Measurements from ENCODE around the gene C1QTNF9. TPM values are rescaled to one million over a fixed set of nuclear protein-coding genes. Genes with fewer than 3 reads are reported as not detected.

The C1QTNF9 gene
- total and polyA plus RNA-seq, 4 donors = 0.03 to 0.28 (median 0.20) TPM; not detected in 1

DNA sequence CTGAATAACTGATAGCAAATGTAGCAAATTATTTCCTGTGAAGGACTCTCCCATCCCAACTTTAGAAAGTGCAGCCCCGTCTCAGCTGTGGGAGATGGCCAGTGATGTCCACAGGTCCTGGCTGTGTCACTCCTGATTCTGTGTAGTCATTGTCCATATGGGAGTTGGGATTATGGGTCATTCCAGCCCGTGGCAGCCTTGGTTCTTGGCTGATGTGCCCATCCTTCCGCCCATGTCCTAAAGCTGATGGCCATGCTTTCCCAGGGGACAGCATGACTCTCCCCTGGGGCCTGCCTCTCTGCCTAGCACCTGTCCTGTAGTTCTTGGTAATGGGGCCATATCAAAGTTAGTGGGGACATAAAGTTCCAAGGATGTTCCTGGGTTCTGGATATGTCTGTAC, 43.9 kb upstream of the C1QTNF9 start:
- DNase-seq (no peak), ATAC-seq (ENCODE audit: insufficient read depth, low FRiP score) (no peak)
- Histone ChIP-seq H3K4me1 (ENCODE audit: control insufficient read depth in 5 of 5, insufficient read depth in 5 of 5, low read length in 5 of 5) (peaks cover 2 to 24% (median 5%) of the 10 kb centered on the region in 5 donors), H3K9ac (ENCODE audit: insufficient read depth in 1 of 2, low read length in 2 of 2) (no peak overlapping the region), H3K9me3 (ENCODE audit: control insufficient read depth in 4 of 4, insufficient read depth in 3 of 4, low read length in 3 of 4) (no peaks in the 10 kb centered on the region), H3K4me3 (no peak overlapping the region), H3K27ac (ENCODE audit: low read depth in 1 of 2, low read length in 1 of 2) (no peak overlapping the region), H3K36me3 (ENCODE audit: control insufficient read depth in 4 of 4, insufficient read depth in 4 of 4, low read length in 4 of 4) (no peaks in the 10 kb centered on the region), H3K27me3 (ENCODE audit: control insufficient read depth in 3 of 3, insufficient read depth in 3 of 3, low read length in 2 of 3) (no peaks in the 10 kb centered on the region)
- TF ChIP-seq, protein P1, sequence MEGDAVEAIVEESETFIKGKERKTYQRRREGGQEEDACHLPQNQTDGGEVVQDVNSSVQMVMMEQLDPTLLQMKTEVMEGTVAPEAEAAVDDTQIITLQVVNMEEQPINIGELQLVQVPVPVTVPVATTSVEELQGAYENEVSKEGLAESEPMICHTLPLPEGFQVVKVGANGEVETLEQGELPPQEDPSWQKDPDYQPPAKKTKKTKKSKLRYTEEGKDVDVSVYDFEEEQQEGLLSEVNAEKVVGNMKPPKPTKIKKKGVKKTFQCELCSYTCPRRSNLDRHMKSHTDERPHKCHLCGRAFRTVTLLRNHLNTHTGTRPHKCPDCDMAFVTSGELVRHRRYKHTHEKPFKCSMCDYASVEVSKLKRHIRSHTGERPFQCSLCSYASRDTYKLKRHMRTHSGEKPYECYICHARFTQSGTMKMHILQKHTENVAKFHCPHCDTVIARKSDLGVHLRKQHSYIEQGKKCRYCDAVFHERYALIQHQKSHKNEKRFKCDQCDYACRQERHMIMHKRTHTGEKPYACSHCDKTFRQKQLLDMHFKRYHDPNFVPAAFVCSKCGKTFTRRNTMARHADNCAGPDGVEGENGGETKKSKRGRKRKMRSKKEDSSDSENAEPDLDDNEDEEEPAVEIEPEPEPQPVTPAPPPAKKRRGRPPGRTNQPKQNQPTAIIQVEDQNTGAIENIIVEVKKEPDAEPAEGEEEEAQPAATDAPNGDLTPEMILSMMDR (IDR thresholded peaks at IDR 0.05; ENCODE audit: control extremely low read depth, extremely low read depth) = no peak
- WGBS, 2 donors = 94% methylated on average over 3 of the region's 3 CpGs

DNA sequence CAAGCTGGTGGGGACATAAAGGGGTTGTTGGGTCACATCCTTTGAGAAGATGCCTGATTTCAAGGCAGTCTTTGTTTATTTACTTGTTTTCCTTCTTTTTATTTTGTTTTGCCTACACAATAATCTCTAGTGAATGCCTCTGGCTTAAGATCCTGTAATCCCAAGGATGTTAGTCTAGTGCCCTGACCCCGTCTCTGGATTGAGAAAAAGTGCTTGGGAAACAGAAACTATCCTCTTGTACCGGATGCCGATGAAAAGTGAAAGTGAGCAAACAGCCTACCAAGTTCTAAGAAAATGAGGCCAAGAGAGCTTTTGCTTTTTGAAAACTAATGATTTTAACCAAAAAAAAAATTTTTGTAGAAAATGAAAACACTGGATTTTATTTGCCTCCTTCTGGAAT, 42.1 kb upstream of the C1QTNF9 start:
- DNase-seq (no peak), ATAC-seq (ENCODE audit: insufficient read depth, low FRiP score) (no peak)
- no peaks in the 10 kb centered on the region for H3K9me3 ChIP-seq (ENCODE audit: control insufficient read depth in 4 of 4, insufficient read depth in 3 of 4, low read length in 3 of 4)
- peaks cover 2 to 33% (median 18%) of the 10 kb centered on the region in 5 donors for H3K4me1 ChIP-seq (ENCODE audit: control insufficient read depth in 5 of 5, insufficient read depth in 5 of 5, low read length in 5 of 5)
- TF ChIP-seq, protein P1 (IDR thresholded peaks at IDR 0.05; ENCODE audit: control extremely low read depth, extremely low read depth) = no peak
- 2 to 4% methylated on average over 3 of the region's 3 CpGs for WGBS, 2 donors
- peak overlapping the region; percentile 44 to 76 for H3K27ac ChIP-seq (ENCODE audit: low read depth in 1 of 2, low read length in 1 of 2)
- no peaks in the 10 kb centered on the region for H3K27me3 ChIP-seq (ENCODE audit: control insufficient read depth in 3 of 3, insufficient read depth in 3 of 3, low read length in 2 of 3)
- H3K36me3 ChIP-seq (ENCODE audit: control insufficient read depth in 4 of 4, insufficient read depth in 4 of 4, low read length in 4 of 4) = no peaks in the 10 kb centered on the region
- H3K4me3 ChIP-seq = no peak overlapping the region
- H3K9ac ChIP-seq (ENCODE audit: insufficient read depth in 1 of 2, low read length in 2 of 2) = no peak overlapping the region

DNA sequence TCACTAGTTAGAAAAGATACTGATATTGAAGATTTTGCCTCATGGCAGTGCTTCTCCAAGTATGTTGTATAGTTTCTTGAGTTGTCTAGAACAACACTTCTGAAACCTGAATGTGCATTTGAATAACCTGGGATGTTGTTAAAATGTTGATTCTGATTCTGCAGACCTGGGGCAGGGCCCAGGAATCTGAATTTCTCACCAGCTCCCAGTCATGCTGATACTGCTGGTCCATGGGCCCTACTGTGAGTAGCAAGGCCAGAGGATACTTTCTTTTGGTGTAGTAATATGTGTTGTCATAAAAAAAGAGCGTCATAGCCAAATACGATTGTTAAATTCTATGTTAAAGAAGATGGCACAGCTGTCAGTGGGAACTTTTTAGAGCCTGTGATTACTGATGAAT, 41.6 kb upstream of the C1QTNF9 start:
- Histone ChIP-seq H3K9me3 (ENCODE audit: control insufficient read depth in 4 of 4, insufficient read depth in 3 of 4, low read length in 3 of 4) (no peaks in the 10 kb centered on the region), H3K27ac (ENCODE audit: low read depth in 1 of 2, low read length in 1 of 2) (peak overlapping the region; percentile 33 to 48), H3K9ac (ENCODE audit: insufficient read depth in 1 of 2, low read length in 2 of 2) (no peak overlapping the region), H3K4me3 (no peak overlapping the region), H3K36me3 (ENCODE audit: control insufficient read depth in 4 of 4, insufficient read depth in 4 of 4, low read length in 4 of 4) (no peaks in the 10 kb centered on the region), H3K4me1 (ENCODE audit: control insufficient read depth in 5 of 5, insufficient read depth in 5 of 5, low read length in 5 of 5) (peaks cover 2 to 34% (median 24%) of the 10 kb centered on the region in 5 donors), H3K27me3 (ENCODE audit: control insufficient read depth in 3 of 3, insufficient read depth in 3 of 3, low read length in 2 of 3) (no peaks in the 10 kb centered on the region)
- TF ChIP-seq, protein P1 (IDR thresholded peaks at IDR 0.05; ENCODE audit: control extremely low read depth, extremely low read depth) = no peak
- WGBS, 2 donors = 88 to 95% methylated on average over 2 of the region's 2 CpGs
- ATAC-seq (ENCODE audit: insufficient read depth, low FRiP score) = no peak
- DNase-seq = no peak

DNA sequence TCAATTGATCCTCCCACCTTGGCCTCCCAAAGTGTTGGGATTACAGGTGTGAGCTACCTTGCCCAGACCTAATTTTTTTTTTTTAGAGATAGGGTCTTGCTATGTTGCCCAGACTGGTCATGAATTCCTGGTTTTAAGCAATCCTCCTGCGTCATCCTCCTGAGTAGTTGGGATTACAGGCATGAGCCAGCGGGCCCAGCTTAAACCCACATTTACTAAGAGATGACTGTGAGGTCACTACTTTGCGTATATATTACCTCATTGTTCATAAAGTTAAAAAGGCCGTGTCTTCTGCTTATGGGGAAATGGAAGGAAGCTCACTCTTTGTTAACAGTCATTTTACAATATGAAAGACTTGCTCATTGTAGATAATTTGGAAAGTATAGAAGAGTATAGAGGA, 39.6 kb upstream of the C1QTNF9 start:
- DNase-seq (no peak), ATAC-seq (ENCODE audit: insufficient read depth, low FRiP score) (no peak)
- H3K27me3 ChIP-seq (ENCODE audit: control insufficient read depth in 3 of 3, insufficient read depth in 3 of 3, low read length in 2 of 3) = no peaks in the 10 kb centered on the region
- TF ChIP-seq, protein P1 (IDR thresholded peaks at IDR 0.05; ENCODE audit: control extremely low read depth, extremely low read depth) = no peak
- no peak overlapping the region for H3K4me3 ChIP-seq
- H3K36me3 ChIP-seq (ENCODE audit: control insufficient read depth in 4 of 4, insufficient read depth in 4 of 4, low read length in 4 of 4) = no peaks in the 10 kb centered on the region
- no peak overlapping the region for H3K9ac ChIP-seq (ENCODE audit: insufficient read depth in 1 of 2, low read length in 2 of 2)
- peaks cover 11 to 45% (median 22%) of the 10 kb centered on the region in 5 donors for H3K4me1 ChIP-seq (ENCODE audit: control insufficient read depth in 5 of 5, insufficient read depth in 5 of 5, low read length in 5 of 5)
- WGBS, 2 donors = 46 to 82% methylated on average over 4 of the region's 4 CpGs
- no peak overlapping the region for H3K27ac ChIP-seq (ENCODE audit: low read depth in 1 of 2, low read length in 1 of 2)
- no peaks in the 10 kb centered on the region for H3K9me3 ChIP-seq (ENCODE audit: control insufficient read depth in 4 of 4, insufficient read depth in 3 of 4, low read length in 3 of 4)
